Activated CD8-positive, alpha-beta memory T cell treated with anti-CD3 and anti-CD28 coated beads for 36 hours (primary cell): ENCODE data around the gene TTI1. TPM values are rescaled to one million over a fixed set of nuclear protein-coding genes. Genes with fewer than 3 reads are reported as not detected.

ENCODE experiments used
- CTCF ChIA-PET: fragments of 350-600 bp; sonication (Branson Sonifier 250); formaldehyde crosslinking; loops from one replicate; lab custom pipeline; 2021; ENCODE audit warnings: antibody characterized with exemption; lab: Charles Lee
- POLR2A ChIA-PET: fragments of 350-600 bp; sonication (Branson Sonifier 250); formaldehyde crosslinking; loops from one replicate; lab custom pipeline; 2021; ENCODE audit warnings: antibody characterized with exemption; lab: Charles Lee
- total RNA-seq, 2 experiments: library from RNA; stranded (reverse); gene quantifications; one replicate each; pipeline ENCODE4 v1.2.3, GENCODE V29; 2021

The TTI1 gene
- total RNA-seq, 2 experiments from 2014 or later, result 43.2 to 43.8 TPM

DNA sequence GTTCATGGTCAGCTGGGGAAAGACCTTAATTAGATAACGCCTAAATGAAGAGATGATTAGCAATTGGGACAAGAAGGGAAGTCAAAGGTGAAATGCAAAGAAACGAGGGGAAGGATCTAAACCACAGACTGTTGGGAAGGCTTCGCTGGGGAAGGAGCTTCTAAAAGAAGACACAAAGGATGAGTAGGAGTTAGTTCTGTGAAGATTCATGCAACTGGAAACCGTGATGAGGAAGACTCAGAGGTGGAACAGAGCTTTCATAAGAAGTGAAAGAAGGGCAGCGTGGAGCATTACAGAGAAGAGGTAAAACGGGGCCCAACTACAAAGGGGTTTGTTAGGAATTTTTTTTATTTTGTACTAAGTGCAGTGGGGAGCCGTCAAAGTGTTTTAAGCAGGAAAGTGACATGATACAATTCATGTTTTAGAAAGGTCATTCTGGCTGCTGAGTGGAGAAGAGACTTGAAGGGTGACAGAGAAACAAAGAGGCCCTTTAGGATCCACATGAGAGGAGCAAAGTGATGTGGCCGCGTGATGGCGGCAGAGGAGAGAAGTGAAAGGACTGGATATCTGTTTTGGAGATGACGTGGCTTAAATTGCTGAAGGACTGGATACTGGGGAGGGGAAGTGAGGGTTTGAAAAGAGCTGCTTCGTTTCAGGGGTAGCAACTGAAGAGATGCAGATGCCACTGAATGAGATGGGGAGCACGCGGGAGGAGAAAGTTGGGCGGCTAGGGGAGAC is 33.6 kb downstream of the TTI1 start:
- POLR2A ChIA-PET, result interaction anchor here (1.1 kb wide), 1 partner anchor 8 kb away, joined by 3 read pairs; no protein-coding TSS in a partner anchor
- CTCF ChIA-PET, result no interaction called here

DNA sequence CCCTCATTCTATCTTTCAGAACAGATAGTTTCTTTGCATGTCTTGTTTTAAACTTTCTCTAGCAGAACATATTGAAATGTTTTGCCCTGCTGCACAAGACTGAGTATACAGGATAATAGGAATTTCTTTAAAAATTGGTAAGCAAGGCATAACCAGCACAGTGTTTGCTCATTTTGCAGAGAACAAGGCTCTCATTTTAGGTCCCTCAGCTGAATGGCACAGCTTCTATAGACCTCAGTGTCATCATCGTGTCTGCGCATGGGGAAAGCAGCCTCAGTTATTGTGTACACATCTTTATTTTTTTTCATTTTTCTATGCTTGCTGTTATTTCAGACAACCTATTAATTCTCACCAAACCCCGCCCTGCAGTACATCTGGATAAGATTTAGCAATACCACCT is 35.7 kb downstream of the TTI1 start:
- CTCF ChIA-PET, result no interaction called here

GRCh38 chr20:37995856-37996605 is 37.2 kb downstream of the TTI1 start:
- ChIA-PET POLR2A (no interaction called here), CTCF (no interaction called here)

More for the DNA sequence above, 35.7 kb downstream of the TTI1 start:
- POLR2A ChIA-PET, result interaction anchor here (0.6 to 0.7 kb wide), 2 partner anchors 23 to 25 kb away, joined by 3 read pairs; no protein-coding TSS in a partner anchor

GRCh38 chr20:37994512-37994911 is 38.7 kb downstream of the TTI1 start:
- POLR2A ChIA-PET, result no interaction called here
- CTCF ChIA-PET, result interaction anchor here (0.9 kb wide), 1 partner anchor 429 kb away, joined by 4 read pairs; no protein-coding TSS in a partner anchor

DNA sequence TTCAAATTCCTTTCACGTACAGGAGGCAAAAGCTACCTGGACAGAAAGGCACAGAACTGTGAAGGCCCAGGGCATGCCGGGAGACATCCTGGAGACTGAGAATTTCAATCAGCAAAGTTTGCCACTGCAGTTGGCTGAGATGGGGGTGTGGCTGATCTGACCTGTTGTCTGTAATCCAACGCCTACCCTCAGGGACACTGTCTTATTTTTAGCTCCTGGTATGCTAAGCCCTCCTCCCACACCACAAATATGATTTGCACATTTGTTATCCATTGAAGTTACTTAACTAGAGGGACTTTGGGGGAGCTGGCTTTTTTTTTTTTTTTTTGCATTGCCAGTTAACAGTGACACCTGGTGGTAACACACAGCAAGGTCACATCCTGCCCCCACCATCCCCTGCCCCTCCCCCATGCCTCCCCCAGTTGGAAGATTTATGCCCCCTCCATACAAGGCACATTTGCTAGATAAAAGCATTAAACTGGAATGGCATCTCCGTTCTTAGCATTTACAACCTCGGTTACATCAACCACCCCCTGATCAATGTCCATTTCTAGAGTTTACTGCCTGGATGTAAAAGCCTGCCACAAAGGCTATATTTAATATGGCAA is 40.4 kb downstream of the TTI1 start:
- ChIA-PET CTCF (interaction anchor here (0.6 to 2.8 kb wide), 8 partner anchors 13 to 800 kb away, joined by 3 to 17 read pairs (median 4); partner anchors contain the start of genes RPRD1B and TTI1), POLR2A (interaction anchor here (0.9 kb wide), 1 partner anchor 40 kb away, joined by 3 read pairs; the partner anchor contains the start of gene TTI1)

- POLR2A ChIA-PET, result interaction anchor here (0.6 to 1.2 kb wide), 3 partner anchors 8 to 118 kb away, joined by 3 read pairs; partner anchors contain the start of gene TTI1
- CTCF ChIA-PET, result interaction anchor here (1.4 to 2.8 kb wide), 5 partner anchors 14 to 427 kb away, joined by 3 to 17 read pairs (median 6); partner anchors contain the start of genes RPRD1B and TTI1
Measured at GRCh38 chr20:37991908-37992307, 41.3 kb downstream of the TTI1 start.

DNA sequence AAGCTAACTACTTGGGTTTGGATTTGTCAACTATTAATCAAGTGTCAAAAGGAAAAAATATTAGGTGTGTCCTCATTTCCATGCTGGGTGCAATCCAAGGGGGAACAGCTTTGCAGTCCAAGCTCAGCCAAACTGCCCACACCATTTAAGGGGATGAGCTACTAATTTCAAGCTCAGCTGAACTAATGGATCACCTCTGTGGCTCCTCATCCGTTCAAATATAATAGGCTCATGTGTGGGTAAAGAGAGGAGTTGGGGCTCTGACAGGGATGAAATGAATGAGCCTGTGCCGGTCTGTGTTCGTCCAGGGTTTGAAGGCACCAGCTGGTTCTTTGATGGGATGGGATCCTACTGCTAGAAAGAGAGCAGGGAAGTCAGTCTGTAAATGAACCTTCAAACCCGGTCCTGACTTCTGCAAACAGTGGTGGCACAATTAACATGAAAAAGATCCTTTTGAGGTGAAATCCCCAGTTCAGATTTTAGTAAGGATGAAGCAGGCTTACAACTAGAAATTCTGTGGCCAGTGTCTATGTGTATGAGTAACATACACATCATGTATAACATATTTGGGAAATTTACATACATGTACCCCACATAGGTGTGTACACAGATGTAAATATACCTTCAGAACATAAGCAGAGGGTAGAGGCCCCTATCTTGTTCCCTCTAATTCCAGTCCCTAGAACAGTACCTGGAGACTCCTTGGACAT is 41.9 kb downstream of the TTI1 start:
- POLR2A ChIA-PET, result interaction anchor here (0.6 to 1.2 kb wide), 2 partner anchors 8 to 117 kb away, joined by 3 read pairs; no protein-coding TSS in a partner anchor

GRCh38 chr20:37990571-37991151 is 42.6 kb downstream of the TTI1 start:
- CTCF ChIA-PET, result interaction anchor here (2.8 kb wide), 1 partner anchor 426 kb away, joined by 17 read pairs; no protein-coding TSS in a partner anchor

More for the DNA sequence above, 41.9 kb downstream of the TTI1 start:
- CTCF ChIA-PET, result interaction anchor here (1.4 to 2.8 kb wide), 5 partner anchors 15 to 427 kb away, joined by 3 to 17 read pairs (median 6); partner anchors contain the start of genes RPRD1B and TTI1

DNA sequence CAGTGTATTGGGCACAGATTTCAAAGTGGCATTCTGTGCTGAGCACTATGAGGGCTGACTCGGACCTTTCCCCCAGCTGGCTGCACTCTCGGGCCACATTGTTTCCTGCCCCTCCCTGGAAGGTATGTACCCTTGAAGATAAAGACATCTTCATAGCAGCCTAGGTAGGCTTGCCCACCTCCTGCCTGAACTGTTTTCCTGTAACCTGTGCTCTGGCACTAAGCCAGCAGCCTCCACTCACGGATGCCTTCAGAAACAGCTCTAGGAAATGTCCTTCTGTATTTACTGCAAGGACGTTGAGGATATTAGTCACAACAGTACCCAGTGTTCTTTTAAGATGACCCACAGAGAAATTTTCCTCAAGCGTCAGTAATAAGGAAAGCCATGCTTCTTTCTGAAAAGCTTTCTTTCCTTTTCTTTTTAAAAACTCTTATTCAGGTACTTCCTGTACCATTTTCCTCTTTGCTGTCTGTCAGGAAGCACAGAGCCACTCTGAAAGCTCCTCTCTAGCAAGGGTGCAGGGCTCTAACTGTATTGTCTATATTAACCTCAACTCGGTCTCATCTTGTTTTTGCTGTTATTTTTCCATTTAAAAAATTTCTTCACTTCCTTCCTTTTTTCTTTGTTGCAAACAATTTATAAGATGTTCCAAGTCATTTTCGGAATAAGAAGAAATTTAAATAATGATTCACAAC is 43.5 kb downstream of the TTI1 start:
- ChIA-PET POLR2A (no interaction called here), CTCF (no interaction called here)

More at GRCh38 chr20:37990571-37991151, 42.6 kb downstream of the TTI1 start:
- POLR2A ChIA-PET, result interaction anchor here (1.2 kb wide), 1 partner anchor 9 kb away, joined by 3 read pairs; no protein-coding TSS in a partner anchor

GRCh38 chr20:37988306-37988954 is 44.8 kb downstream of the TTI1 start:
- POLR2A ChIA-PET, result no interaction called here
- CTCF ChIA-PET, result interaction anchor here (1.0 to 1.1 kb wide), 2 partner anchors 53 to 62 kb away, joined by 3 read pairs; no protein-coding TSS in a partner anchor

DNA sequence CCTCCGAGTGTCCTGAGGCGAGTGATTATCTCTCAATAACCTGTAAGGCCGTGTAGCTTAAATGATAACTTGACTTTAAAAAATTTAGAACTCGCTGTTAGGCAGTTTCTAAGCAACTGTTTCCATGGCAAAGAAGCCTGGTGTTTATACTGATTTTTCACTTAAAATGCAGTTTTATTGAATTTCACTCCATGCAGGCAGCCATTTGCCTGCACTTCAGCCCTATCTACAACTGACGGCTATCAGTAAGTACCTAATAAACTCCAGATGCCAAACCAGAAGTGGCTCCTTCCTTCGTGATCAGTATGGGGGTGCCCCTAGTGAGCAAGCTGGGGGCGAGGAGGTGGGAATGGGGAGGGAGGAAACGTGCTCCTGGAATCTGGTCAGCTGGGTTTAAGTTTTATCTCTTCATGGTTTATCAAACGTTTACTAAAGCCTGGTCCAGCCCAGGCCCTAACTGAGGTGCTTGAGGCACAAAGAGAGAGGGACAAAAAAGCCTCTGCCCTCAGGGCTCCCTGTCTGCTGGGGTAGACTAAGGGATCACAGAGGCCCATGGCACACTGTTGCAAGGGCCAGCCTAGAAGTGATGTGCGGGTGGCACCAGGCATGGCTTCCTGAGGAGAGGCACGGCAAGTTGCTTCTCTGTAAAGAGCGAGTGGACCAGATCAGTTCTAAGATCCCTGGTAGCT is 45.5 kb downstream of the TTI1 start:
- POLR2A ChIA-PET, result no interaction called here
- CTCF ChIA-PET, result interaction anchor here (1.1 kb wide), 1 partner anchor 54 kb away, joined by 3 read pairs; no protein-coding TSS in a partner anchor

- ChIA-PET POLR2A (no interaction called here), CTCF (interaction anchor here (1.1 kb wide), 1 partner anchor 55 kb away, joined by 3 read pairs; no protein-coding TSS in a partner anchor)
Measured at GRCh38 chr20:37986873-37987601, 46.2 kb downstream of the TTI1 start.

GRCh38 chr20:37986044-37986858 is 47.0 kb downstream of the TTI1 start:
- CTCF ChIA-PET, result no interaction called here
- POLR2A ChIA-PET, result no interaction called here

- ChIA-PET CTCF (no interaction called here), POLR2A (no interaction called here)
Measured at GRCh38 chr20:37984018-37984785, 49.1 kb downstream of the TTI1 start.
